K562 (cell line): ENCODE results near the gene ARL5C. TPM values are rescaled to one million over a fixed set of nuclear protein-coding genes. Genes with fewer than 3 reads are reported as not detected.

ENCODE experiments used
- ARID1B ChIP-seq: fragments of 450-650 bp; IDR thresholded peaks from 2 replicates; pipeline ENCODE4 v1.6.1; 2016; ENCODE audit warnings: antibody characterized with exemption, mild to moderate bottlenecking, inconsistent platforms
- C11orf30 ChIP-seq: fragments of 450-650 bp; IDR thresholded peaks from 2 replicates; pipeline ENCODE4 v1.6.1; 2016; ENCODE audit warnings: low read depth, mild to moderate bottlenecking
- JUND ChIP-seq, 2 experiments: IDR thresholded peaks; 2 replicates in 1 of 2; 3 replicates in 1 of 2; pipeline ENCODE4 v1.6.1; 2011; ENCODE audit warnings: borderline replicate concordance in 2 of 2, low read depth in 2 of 2, low read length in 2 of 2, improper control_type of control experiment in 1 of 2, missing biosample characterization in 1 of 2, missing genetic modification characterization in 1 of 2, missing genetic modification reagents in 1 of 2
- MAFF ChIP-seq: IDR thresholded peaks from 2 replicates; pipeline ENCODE4 v1.6.1; 2012; ENCODE audit warnings: low read length, improper control_type of control experiment
- MEF2D ChIP-seq: conservative IDR thresholded peaks from 2 replicates; pipeline ENCODE4 v1.6.1; 2016; ENCODE audit warnings: low read depth, missing genetic modification characterization, missing compliant biosample characterization
- NFE2L1 ChIP-seq: fragments of 450-650 bp; IDR thresholded peaks from 2 replicates; pipeline ENCODE4 v1.6.1; 2016; ENCODE audit warnings: missing genetic modification characterization, low read depth, mild to moderate bottlenecking, missing compliant biosample characterization, moderate library complexity, borderline replicate concordance
- PHB ChIP-seq: fragments of 250-450 bp; sonication (Bioruptor Pico); IDR thresholded peaks from 2 replicates; pipeline ENCODE4 v1.5.0; 2021
- PRDM10 ChIP-seq: fragments of 450-650 bp; IDR thresholded peaks from 2 replicates; pipeline ENCODE4 v1.6.1; 2018; ENCODE audit not compliant: partially characterized antibody
- ZHX1 ChIP-seq: fragments of 150-350 bp; conservative IDR thresholded peaks from 2 replicates; pipeline ENCODE4 v1.6.1; 2014; ENCODE audit warnings: low read length
- ZNF232 ChIP-seq: sonication (generic); formaldehyde crosslinking; IDR thresholded peaks from 2 replicates; pipeline ENCODE4 v1.8.0; 2022; ENCODE audit warnings: mild to moderate bottlenecking, missing genetic modification reagents
- ZNF449 ChIP-seq: fragments of 250-450 bp; sonication (Bioruptor Pico); IDR thresholded peaks from 2 replicates; pipeline ENCODE4 v1.8.0; 2022; ENCODE audit warnings: moderate library complexity, mild to moderate bottlenecking, inconsistent platforms
- polyA plus RNA-seq, 8 experiments: library from polyadenylated mRNA; depleted of rRNA in 4 of 8; stranded (reverse) in 5 of 8; unstranded in 3 of 8; fragments of >200 nt; fragmentation: Nextera tagmentation in 2 of 8; fragmentation: Illumina TruSeq in 1 of 8; extraction: Ambion mirVana in 2 of 8; extraction: Trizol in 1 of 8; gene quantifications; 2 replicates each; pipeline versions ENCODE4 v1.2.1 to v1.2.3, GENCODE V29; 2011 to 2014; ENCODE audit warnings: inconsistent platforms in 1 of 8, missing spikeins in 1 of 8
- total RNA-seq, 7 experiments: library from RNA; depleted of rRNA in 6 of 7; stranded (reverse); fragments of >200 nt in 6 of 7; fragmentation: Illumina TruSeq in 2 of 7; extraction: Trizol in 2 of 7; gene quantifications; 2 replicates each; pipeline versions ENCODE4 v1.2.1 to v1.2.3, GENCODE V29; 2011 to 2021; ENCODE audit warnings: low replicate concordance in 1 of 7

Gene ARL5C
- total and polyA plus RNA-seq, 9 of the 15 experiments (the other 6 are each of a cell fraction or from before 2014, with no cell fraction given) = not detected

GRCh38 chr17:39132192-39132610, 33.8 kb downstream of the ARL5C start (continued):
- TF ChIP-seq NFE2L1 (0 out of 2 replicates have a peak, but pooled peaks have one; percentile 41), PRDM10 (peak; percentile 52), C11orf30 (peak; percentile 99), PHB (CRISPR knock-in tag) (no peak), ZNF232 (CRISPR knock-in tag) (no peak), MEF2D (tag) (no peak), ARID1B (0 out of 2 replicates have a peak, but pooled peaks have one; percentile 16), ZNF449 (no peak), JUND (IDR thresholded peaks at IDR 0.05; ENCODE audit: borderline replicate concordance, low read depth, low read length) (peak; percentile 32; the same call in 1 of the 2 replicates), JUND (tag; IDR thresholded peaks at IDR 0.05; ENCODE audit: borderline replicate concordance, low read depth, low read length) (peak; percentile 15; the same call in 1 of the 3 replicates), ZHX1 (no peak), MAFF (peak; percentile 95)
